ENCODE measurements around the gene ILK. TPM values are rescaled to one million over a fixed set of nuclear protein-coding genes. Genes with fewer than 3 reads are reported as not detected.

The ILK gene
- total RNA-seq, 1 experiment from 2014 or later: 53.4 TPM

GRCh38 chr11:6604081-6604626 is 580 bp downstream of the ILK start:
- DNase-seq (ENCODE audit: extremely low read depth, low read depth): no peak

DNA sequence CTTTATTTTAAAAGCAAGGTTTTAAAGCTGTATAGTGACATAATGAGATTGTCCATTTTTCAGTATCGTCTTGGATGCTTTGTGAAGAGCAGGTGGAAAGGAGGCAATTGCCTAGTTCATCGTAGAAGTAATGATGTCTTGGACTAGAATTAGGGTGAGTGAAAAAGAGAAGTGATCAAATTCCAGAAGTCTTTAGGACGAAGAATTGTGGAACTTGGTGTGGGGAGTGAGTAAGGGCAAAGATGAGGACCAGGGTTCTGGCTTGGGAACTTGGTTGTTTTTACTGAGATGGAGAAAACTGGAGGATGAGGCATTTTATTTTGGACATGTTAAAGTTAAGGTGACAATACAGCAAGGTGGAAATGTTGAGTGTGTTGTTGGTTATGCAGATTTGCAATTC is 1.2 kb downstream of the ILK start:
- no peak for DNase-seq (ENCODE audit: extremely low read depth, low read depth)

DNA sequence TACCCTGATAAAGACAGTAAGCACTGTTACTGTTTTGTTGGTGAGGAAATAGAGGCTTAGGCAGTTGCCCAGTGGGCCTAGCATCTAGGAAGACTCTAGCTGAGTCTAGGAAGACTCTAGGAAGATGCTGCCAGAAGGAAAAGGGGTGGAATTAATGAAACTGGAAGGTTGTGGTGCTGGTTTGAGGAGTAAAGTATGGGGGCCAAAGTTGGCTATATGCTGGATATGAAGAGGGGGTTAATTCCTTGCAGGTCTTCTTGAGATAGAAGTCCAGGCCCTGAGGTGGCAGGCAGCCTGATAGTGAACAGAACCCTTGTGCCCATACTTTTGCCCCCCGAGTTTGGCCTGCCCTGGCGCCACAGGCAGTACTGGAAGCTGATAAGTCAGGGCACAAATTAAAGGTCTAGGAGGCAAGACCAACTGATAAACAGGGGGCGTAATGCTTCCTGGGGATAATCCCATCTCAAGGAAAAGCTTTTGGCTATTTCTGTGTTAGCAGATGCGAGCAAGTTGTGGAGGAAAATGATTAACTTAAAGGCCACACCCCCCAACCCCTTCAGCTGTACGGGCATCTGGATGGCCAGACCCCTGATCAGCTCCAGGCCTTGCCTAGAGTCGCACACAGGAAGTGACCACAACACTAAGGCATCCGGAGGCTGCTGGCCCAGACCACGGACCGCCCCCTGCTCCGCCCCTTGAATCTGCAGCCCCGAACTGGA is 3.1 kb downstream of the ILK start:
- peak; percentile 43 for DNase-seq (ENCODE audit: extremely low read depth, low read depth)

- no peak for DNase-seq (ENCODE audit: extremely low read depth, low read depth)
Measured at GRCh38 chr11:6607190-6607795, 3.7 kb downstream of the ILK start.

GRCh38 chr11:6608011-6608410 is 4.4 kb downstream of the ILK start:
- no peak for DNase-seq (ENCODE audit: extremely low read depth, low read depth)

DNA sequence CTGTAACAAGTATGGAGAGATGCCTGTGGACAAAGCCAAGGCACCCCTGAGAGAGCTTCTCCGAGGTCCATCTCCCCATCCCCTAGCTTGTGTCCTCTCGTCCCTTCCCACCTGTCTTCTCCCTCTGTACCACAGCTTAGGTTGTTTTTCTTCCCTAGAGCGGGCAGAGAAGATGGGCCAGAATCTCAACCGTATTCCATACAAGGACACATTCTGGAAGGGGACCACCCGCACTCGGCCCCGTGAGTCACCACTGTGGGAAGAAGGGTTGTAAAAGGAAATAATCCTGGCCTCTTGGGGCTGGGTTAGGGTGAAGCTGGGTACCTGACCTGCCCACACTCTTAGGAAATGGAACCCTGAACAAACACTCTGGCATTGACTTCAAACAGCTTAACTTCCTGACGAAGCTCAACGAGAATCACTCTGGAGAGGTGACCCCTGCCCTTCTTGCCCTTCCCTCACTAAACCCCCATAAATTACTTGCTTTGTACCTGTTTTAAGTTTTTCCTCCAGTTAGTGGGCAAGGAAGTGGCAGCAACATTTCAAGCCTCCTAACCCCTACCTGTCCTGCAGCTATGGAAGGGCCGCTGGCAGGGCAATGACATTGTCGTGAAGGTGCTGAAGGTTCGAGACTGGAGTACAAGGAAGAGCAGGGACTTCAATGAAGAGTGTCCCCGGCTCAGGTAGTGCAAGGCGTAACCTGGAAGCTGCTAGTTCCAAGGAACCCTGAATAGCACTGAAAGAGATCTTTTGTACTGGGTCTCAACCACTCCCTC is 5.3 kb downstream of the ILK start:
- DNase-seq (ENCODE audit: extremely low read depth, low read depth): no peak

- no peak for DNase-seq (ENCODE audit: extremely low read depth, low read depth)
Measured at GRCh38 chr11:6609502-6610015, 6.0 kb downstream of the ILK start.

DNA sequence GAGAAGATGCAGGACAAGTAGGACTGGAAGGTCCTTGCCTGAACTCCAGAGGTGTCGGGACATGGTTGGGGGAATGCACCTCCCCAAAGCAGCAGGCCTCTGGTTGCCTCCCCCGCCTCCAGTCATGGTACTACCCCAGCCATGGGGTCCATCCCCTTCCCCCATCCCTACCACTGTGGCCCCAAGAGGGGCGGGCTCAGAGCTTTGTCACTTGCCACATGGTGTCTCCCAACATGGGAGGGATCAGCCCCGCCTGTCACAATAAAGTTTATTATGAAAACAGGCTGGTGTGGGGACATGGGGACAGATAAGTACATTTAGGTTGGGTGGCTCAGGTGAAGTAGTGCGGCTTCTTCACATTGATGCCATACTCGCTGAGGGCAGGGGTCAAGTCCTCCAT is 7.0 kb downstream of the ILK start:
- DNase-seq (ENCODE audit: extremely low read depth, low read depth): no peak

DNA sequence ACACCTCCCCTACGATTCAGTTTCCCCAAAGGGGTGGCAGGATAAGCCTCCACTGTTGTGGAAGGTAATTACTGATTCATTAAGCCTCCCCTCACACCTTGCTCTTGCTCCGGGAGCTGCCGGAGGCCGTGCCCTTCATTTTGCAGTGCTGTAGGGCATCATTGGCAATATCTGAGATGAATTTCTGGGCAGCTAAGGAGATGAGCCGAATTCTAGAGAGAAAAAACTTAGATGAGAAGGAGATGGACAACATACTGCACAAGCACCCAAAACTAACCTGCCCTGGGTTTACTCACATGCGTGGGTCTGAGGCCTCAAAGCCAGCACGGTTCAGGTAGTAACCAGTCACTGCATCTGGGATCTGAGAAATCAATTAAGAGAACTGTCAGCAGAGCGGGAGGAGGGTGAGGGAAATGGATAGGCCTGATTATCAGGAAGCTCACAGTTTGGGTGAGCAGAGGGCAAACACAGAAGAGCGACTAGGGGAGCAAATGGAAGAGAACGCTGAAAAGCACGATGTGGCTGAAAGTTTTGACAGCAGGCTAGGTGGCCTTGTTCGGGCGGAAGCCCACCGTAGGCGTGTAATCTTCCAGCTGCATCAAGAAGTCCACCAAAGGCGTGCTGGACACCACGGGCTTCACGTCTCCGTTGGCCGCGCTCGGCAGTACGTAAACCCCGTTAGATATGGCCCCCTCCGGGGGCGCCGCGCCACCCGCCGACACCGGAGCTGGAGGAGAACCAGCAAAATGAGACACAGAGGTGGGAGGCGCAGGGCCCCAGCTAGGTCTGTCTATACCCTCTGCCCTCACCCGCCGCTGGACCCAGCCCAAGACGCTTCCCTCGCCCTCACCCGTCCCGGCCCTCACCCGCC is 7.8 kb downstream of the ILK start:
- no peak for DNase-seq (ENCODE audit: extremely low read depth, low read depth)

DNA sequence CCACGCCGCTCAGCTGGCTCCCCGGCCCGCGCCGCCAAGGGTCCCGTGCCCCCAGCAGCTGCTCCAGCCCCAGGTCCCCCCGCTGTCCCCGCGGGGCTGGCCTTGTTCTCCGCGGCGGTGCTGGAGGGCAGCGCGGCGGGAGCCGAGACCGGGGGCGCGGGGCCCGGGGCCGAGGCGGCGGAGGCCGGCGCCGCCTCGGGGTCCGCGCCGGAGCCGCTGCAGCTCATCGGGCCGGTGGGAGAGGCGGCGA is 8.3 kb downstream of the ILK start:
- no peak for DNase-seq (ENCODE audit: extremely low read depth, low read depth)

- peak; percentile 88 for DNase-seq (ENCODE audit: extremely low read depth, low read depth)
Measured at GRCh38 chr11:6612213-6613041, 8.9 kb downstream of the ILK start, which contains the start of gene TAF10. TSS of gene TAF10 (minus strand) at chr11:6612216. CDS start at chr11:6612189, 27 bp downstream.

GRCh38 chr11:6613496-6613895 is 9.9 kb downstream of the ILK start:
- DNase-seq (ENCODE audit: extremely low read depth, low read depth): no peak

- DNase-seq (ENCODE audit: extremely low read depth, low read depth): no peak
Measured at GRCh38 chr11:6614446-6614845, 10.9 kb downstream of the ILK start.

- DNase-seq (ENCODE audit: extremely low read depth, low read depth): no peak
Measured at GRCh38 chr11:6615046-6615445, 11.5 kb downstream of the ILK start.

DNA sequence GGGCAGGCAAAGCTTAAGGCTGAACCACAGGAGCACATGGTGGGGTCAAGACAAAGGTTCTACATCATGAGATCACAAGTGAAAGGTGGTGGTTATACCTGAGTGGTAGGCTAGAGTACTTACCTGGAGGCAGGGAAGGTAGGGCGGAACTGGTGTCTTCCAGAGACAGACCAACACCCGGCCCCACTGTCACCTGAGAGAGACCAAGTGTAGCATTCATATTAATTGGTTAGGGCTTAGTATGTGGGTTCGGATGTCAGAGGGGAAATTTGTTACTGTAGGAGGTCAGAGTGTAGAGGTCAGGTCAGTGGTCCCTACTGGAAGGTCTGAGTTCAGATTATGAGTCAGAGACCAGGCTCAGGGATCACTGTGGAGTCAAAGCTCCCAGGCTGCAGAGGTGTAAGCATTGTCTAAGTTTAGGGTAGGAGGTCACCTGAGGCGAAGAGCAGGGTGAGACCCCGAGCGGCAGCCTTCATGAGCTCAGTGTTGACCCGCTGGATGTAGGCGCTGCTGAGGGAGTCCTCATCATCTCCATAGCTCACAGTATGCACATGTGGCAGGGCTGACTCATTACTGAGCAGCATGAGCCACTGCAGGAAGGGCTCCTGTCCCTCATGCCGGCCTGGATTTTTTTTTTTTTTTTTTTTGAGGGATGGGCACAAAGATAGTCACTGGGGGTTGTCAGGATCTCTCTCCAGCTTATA is 12.5 kb downstream of the ILK start:
- no peak for DNase-seq (ENCODE audit: extremely low read depth, low read depth)

GRCh38 chr11:6616596-6617250 is 13.1 kb downstream of the ILK start:
- no peak for DNase-seq (ENCODE audit: extremely low read depth, low read depth)

DNA sequence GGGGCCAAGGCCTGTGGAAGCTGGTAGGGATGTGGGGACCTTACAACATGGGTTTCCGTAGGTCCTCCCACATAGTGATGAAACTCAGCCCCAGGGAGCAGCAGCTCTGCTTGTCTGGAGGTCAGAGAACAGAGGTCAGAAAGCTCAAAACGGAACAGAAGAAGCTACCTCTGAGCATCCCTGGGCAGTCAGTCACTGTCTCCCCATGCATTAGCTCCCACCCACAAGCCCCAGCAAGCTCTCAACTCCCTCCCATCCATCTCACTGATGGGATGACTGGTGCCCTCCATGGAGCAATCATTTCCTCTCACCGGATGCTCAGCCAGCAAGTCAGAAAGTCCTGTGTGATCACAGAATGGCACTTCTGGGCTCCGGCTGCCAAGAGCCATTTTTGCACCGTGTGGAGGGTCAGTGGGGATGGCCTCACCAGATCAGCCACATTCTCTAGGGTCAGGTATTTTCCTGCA is 13.8 kb downstream of the ILK start:
- DNase-seq (ENCODE audit: extremely low read depth, low read depth): no peak

Measured in NCI-H460 (cell line).